Natural killer cell (primary cell): ENCODE results near the gene DLGAP4. TPM values are rescaled to one million over a fixed set of nuclear protein-coding genes. Genes with fewer than 3 reads are reported as not detected.
A peak's percentile ranks its signal among the peaks of the same experiment; 100 is the strongest.

Experiments used
- ATAC-seq, 3 donors: fragments of 150-1000 bp in 2 of 3; fragments of 200-7000 bp in 1 of 3; cut with Tn5 transposase; 1 replicate in 1 of 3; 2 replicates in 2 of 3; pipeline ENCODE4 v1.10.0; 2021; ENCODE audit warnings: mild to moderate bottlenecking in 2 of 3, moderate library complexity in 2 of 3
- DNase-seq, 2 donors: peaks; one replicate each; pipeline versions ENCODE4 v3.0.0 to v3.0.0-alpha.2; 2013 to 2021; ENCODE audit warnings: mixed read lengths in 1 of 2
- H3K27ac ChIP-seq: one replicate; pipeline ENCODE4 v1.5.1; 2013; ENCODE audit warnings: mild to moderate bottlenecking, low read length
- H3K27me3 ChIP-seq: one replicate; pipeline ENCODE4 v1.6.1; 2013; ENCODE audit warnings: low read length; ENCODE audit not compliant: control insufficient read depth, insufficient read depth
- H3K36me3 ChIP-seq: one replicate; pipeline ENCODE4 v1.6.1; 2013; ENCODE audit warnings: low read length; ENCODE audit not compliant: control insufficient read depth, insufficient read depth
- H3K4me1 ChIP-seq: one replicate; pipeline ENCODE4 v1.6.1; 2013; ENCODE audit warnings: low read length; ENCODE audit not compliant: control insufficient read depth, insufficient read depth
- H3K4me3 ChIP-seq: one replicate; pipeline ENCODE4 v1.5.1; 2013; ENCODE audit warnings: low read length
- H3K9me3 ChIP-seq: one replicate; pipeline ENCODE4 v1.6.1; 2013; ENCODE audit warnings: low read length; ENCODE audit not compliant: control insufficient read depth, insufficient read depth
- H3K27ac Mint-ChIP-seq, 2 donors: one replicate each; pipeline ENCODE4 v1.8.0; 2022; ENCODE audit warnings: mild to moderate bottlenecking in 2 of 2, mixed read lengths in 2 of 2, moderate library complexity in 1 of 2
- H3K27me3 Mint-ChIP-seq, 2 donors: one replicate each; pipeline ENCODE4 v1.8.0; 2022; ENCODE audit warnings: low read depth in 2 of 2, mixed read lengths in 2 of 2
- H3K36me3 Mint-ChIP-seq: one replicate; pipeline ENCODE4 v1.8.0; 2022; ENCODE audit warnings: mixed read lengths
- H3K4me1 Mint-ChIP-seq, 2 donors: one replicate each; pipeline ENCODE4 v1.8.0; 2022; ENCODE audit warnings: mixed read lengths in 2 of 2
- H3K4me3 Mint-ChIP-seq: one replicate; pipeline ENCODE4 v1.8.0; 2022; ENCODE audit warnings: mild to moderate bottlenecking, moderate library complexity, mixed read lengths
- H3K9me3 Mint-ChIP-seq, 2 donors: one replicate each; pipeline ENCODE4 v1.8.0; 2022; ENCODE audit warnings: mixed read lengths in 2 of 2
- WGBS: methylation state at CpG from one replicate; pipeline ENCODE4 v1.1.7; 2013; ENCODE audit warnings: missing lambda C conversion rate; ENCODE audit not compliant: insufficient coverage; 5-methylcytosine and 5-hydroxymethylcytosine counted together
- intact Hi-C: fragments of 100-400 bp; cut with micrococcal nuclease; formaldehyde crosslinking; loops from one replicate; pipeline ENCODE4 v1.14.2; 2022
- total RNA-seq, 4 donors: library from RNA; stranded (reverse); fragments of 120-200 nt in 1 of 4; gene quantifications; one replicate each; pipeline versions ENCODE4 v1.2.3 to v1.2.4, GENCODE V29; 2013 to 2022
- TF ChIP-seq, protein P1 (sequence below): fragments of 200-600 bp; IDR thresholded peaks from one replicate; pipeline ENCODE4 v1.8.0; 2022; ENCODE audit warnings: antibody characterized with exemption

DLGAP4 gene
- total RNA-seq, 3 donors from 2014 or later (not counting 1 experiment from before 2014, with no cell fraction given) = 47.9 to 51.6 (median 51.2) TPM

DNA sequence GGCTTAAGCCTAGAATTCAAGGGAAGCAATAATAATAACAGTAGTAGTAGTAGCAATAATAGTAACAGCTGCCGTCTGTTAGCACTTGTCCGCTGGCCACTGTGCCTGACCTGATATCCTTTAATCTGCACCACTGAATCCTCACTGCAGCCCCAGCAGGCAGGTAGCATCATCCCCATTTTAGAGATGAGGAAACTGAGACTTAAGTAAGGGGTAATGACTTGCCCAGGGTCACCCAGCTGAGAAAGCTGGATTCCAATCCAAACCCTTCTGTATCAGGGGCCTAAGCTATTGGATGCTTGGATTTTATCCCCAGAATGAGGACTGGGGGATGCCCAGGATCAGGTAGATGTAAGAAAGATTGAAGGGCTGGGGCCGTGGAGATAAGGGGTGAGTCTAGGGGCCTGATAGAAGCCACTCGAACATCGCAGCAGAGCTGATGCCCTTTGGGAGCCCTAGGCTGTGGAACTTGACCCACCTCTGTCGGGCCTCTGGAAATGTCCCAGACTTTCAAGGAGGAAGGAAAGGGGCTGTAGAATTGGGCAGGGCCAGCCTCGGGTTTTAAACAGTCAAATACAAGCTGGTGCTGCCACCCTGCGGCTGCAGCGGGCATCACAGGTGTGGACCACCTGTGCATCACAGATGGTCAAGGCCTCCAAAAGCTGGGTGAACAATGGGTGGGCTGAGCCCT is 133.0 kb downstream of the DLGAP4 start:
- TF ChIP-seq, protein P1, sequence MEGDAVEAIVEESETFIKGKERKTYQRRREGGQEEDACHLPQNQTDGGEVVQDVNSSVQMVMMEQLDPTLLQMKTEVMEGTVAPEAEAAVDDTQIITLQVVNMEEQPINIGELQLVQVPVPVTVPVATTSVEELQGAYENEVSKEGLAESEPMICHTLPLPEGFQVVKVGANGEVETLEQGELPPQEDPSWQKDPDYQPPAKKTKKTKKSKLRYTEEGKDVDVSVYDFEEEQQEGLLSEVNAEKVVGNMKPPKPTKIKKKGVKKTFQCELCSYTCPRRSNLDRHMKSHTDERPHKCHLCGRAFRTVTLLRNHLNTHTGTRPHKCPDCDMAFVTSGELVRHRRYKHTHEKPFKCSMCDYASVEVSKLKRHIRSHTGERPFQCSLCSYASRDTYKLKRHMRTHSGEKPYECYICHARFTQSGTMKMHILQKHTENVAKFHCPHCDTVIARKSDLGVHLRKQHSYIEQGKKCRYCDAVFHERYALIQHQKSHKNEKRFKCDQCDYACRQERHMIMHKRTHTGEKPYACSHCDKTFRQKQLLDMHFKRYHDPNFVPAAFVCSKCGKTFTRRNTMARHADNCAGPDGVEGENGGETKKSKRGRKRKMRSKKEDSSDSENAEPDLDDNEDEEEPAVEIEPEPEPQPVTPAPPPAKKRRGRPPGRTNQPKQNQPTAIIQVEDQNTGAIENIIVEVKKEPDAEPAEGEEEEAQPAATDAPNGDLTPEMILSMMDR = peak; percentile 73
- no peak overlapping the region for H3K27ac Mint-ChIP-seq
- Histone ChIP-seq H3K4me3 (no peak overlapping the region), H3K27me3 (peaks cover 2% of the 10 kb centered on the region), H3K27ac (no peak overlapping the region), H3K36me3 (no peaks in the 10 kb centered on the region), H3K4me1 (peaks cover 13% of the 10 kb centered on the region), H3K9me3 (no peaks in the 10 kb centered on the region)
- ATAC-seq = peak in 2 of 3 donors; percentile 42 to 50
- intact Hi-C loops = loop anchor here (2.0 to 5.0 kb wide), 2 partner anchors 236 to 442 kb away; no protein-coding TSS in a partner anchor
- no peaks in the 10 kb centered on the region for H3K36me3 Mint-ChIP-seq
- H3K9me3 Mint-ChIP-seq = no peaks in the 10 kb centered on the region
- peaks cover 0 to 3% of the 10 kb centered on the region in 2 donors for H3K27me3 Mint-ChIP-seq
- H3K4me3 Mint-ChIP-seq = no peak overlapping the region
- H3K4me1 Mint-ChIP-seq = peaks cover 6 to 12% of the 10 kb centered on the region in 2 donors
- DNase-seq = peak; percentile 51 to 74
- 34% methylated on average over 9 of the region's 9 CpGs for WGBS

DNA sequence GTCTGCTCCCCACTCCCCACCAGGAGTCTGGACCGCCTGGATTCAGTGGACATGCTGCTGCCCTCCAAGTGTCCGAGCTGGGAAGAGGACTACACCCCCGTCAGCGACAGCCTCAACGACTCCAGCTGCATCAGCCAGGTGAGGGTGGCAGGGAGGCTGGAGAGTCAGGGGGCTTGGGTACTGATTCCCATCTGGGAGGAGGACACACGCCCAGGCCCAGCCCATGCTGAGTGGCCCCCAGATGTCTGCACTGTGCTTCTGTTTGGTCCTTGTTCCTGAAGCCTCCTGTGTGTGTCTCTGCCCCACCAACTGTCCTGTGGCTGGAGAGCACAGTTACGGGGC is 133.6 kb downstream of the DLGAP4 start:
- DNase-seq = no peak
- no peak for ATAC-seq
- TF ChIP-seq, protein P1 = peak; percentile 27
- peaks cover 2% of the 10 kb centered on the region for H3K27me3 ChIP-seq
- H3K4me1 ChIP-seq = peaks cover 13% of the 10 kb centered on the region
- intact Hi-C loops = loop anchor here (2.0 to 5.0 kb wide), 2 partner anchors 237 to 442 kb away; no protein-coding TSS in a partner anchor
- H3K4me1 Mint-ChIP-seq = peaks cover 6 to 7% of the 10 kb centered on the region in 2 donors
- H3K36me3 Mint-ChIP-seq = no peaks in the 10 kb centered on the region
- H3K9me3 ChIP-seq = no peaks in the 10 kb centered on the region
- no peak overlapping the region for H3K27ac ChIP-seq
- no peak overlapping the region for H3K4me3 ChIP-seq
- H3K4me3 Mint-ChIP-seq = no peak overlapping the region
- peaks cover 0 to 3% of the 10 kb centered on the region in 2 donors for H3K27me3 Mint-ChIP-seq
- 56% methylated on average over 7 of the region's 7 CpGs for WGBS
- H3K36me3 ChIP-seq = no peaks in the 10 kb centered on the region
- no peaks in the 10 kb centered on the region for H3K9me3 Mint-ChIP-seq
- no peak overlapping the region for H3K27ac Mint-ChIP-seq

DNA sequence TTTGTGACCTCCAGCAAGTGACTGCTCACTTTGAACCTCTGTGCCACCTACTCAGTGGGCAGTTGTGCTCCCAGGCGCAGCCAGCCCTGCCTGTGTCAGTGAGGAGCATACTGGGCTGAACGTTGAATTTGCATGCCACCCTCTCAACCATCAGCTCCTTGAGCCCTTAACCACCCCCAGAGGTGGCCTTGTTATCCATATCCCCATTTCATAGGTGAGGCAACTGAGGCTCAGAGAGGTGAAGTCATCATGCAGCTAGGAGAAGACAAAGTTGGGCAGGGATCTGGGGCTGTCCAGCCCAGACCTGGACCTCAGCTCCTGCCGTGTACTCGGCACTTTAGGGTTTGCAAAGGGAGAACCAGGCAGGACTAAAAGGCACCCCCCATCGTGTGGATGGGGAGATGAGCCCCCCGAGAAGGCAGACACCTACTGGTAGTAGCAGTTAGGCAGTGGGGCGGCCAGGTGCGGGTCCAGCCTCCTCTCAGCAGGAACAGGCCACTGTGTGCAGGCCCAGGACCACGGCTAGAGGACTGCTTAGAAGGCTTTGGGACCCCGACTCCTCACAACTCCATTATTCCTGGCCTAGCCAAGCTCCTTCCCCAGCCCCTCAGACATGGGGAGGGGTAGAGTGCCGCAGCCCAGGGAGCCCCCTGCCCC is 134.4 kb downstream of the DLGAP4 start:
- DNase-seq = no peak
- no peak overlapping the region for H3K27ac Mint-ChIP-seq
- Histone ChIP-seq H3K36me3 (no peaks in the 10 kb centered on the region), H3K9me3 (no peaks in the 10 kb centered on the region), H3K4me3 (no peak overlapping the region), H3K4me1 (peaks cover 13% of the 10 kb centered on the region), H3K27me3 (peaks cover 2% of the 10 kb centered on the region), H3K27ac (no peak overlapping the region)
- intact Hi-C loops = no loop called here
- no peaks in the 10 kb centered on the region for H3K36me3 Mint-ChIP-seq
- H3K4me1 Mint-ChIP-seq = peaks cover 4 to 6% of the 10 kb centered on the region in 2 donors
- 81% methylated on average over 10 of the region's 11 CpGs for WGBS
- no peak overlapping the region for H3K4me3 Mint-ChIP-seq
- no peak for ATAC-seq
- TF ChIP-seq, protein P1 = no peak
- H3K9me3 Mint-ChIP-seq = no peaks in the 10 kb centered on the region
- peaks cover 0 to 3% of the 10 kb centered on the region in 2 donors for H3K27me3 Mint-ChIP-seq
